ENCODE measurements around the gene SCYGR1.
"Not testable (repeated sequence)": the region's sequence is repeated elsewhere in the genome, so short reads cannot be mapped to it uniquely, and the experiment has no call there.

Gene SCYGR1

DNA sequence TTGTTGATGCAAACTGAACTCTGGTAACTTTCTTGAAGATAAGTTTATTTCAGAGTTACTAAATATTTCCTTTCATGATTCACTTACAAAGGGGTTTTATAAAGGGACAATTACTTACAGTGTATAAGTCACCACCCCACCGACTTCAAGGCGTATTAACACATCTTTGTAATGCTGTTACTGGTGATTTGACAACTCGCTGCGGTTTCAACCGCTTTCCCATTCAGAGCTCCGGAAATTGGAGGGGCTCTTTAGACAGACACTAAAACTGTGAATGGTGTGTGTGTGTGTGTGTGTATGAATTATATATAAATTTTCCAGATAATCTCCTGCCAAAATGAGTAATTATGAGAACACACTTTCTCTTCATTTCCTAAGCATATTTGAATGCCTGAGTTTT is 13.6 kb downstream of the SCYGR1 start:
- DNase-seq (ENCODE audit: low spot score) (no peak), FAIRE-seq (no peak)

DNA sequence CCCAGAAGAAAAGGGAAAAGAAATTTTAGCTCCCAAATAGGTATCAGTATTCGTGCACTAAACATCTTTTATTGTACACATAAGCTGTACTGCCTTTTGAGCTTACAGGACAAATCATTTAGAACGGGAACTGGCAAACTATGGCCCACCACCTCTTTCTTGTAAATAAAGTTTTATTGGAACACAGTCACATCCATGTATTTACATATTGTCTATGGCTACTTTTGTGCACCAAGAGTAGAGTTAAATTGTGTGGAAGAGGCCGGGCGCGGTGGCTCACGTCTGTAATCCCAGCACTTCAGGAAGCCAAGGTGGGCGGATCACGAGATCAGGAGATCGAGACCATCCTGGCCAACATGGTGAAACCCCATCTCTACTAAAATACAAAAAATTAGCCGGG is 14.4 kb downstream of the SCYGR1 start:
- DNase-seq (ENCODE audit: low spot score) (no peak), FAIRE-seq (no peak)

DNA sequence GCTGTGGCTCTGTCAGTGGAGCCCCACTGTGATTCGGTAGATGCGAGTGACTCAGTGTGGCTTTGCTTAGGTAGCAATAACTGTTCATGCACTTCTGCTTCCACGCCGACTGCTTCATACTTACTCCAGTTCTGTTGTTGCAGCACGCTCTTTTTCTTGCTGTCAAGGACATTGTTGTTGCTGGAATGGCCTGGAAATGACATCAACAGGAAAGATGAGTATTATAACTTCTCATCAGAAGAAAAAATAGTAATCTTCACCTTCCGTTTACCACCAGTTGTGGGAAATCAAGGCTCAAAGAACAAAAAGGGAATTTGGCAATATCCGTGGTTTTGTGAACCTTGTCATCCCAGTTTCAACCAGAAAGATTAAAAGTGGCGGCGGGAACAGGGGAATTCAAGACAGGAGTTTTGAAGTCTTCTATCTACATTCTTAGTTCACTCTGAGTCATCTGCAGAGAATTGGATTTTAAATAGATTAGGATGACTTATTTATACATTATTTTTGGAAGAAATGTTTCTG is 16.9 kb downstream of the SCYGR1 start:
- peak; percentile 17 for DNase-seq (ENCODE audit: low spot score)
- FAIRE-seq, result no peak

DNA sequence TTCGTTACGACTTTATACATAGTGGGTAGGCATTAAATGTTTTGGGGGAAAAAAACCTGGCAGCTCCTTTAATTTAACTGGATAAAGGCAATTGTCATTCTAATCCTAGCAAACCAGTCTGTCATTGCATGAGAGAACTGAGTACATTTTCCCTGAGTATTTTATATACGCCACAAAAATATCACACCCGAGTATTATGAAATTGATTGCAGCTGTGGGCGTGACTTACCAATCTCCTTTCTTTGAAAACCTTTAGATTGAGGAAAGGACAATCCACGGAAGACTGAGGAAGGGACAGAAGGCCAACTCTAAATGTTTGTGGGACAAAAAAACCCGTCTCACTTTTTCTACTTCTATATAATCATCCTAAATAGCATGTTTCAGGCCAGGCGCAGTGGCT is 17.7 kb downstream of the SCYGR1 start:
- DNase-seq (ENCODE audit: low spot score), result no peak
- FAIRE-seq, result no peak

DNA sequence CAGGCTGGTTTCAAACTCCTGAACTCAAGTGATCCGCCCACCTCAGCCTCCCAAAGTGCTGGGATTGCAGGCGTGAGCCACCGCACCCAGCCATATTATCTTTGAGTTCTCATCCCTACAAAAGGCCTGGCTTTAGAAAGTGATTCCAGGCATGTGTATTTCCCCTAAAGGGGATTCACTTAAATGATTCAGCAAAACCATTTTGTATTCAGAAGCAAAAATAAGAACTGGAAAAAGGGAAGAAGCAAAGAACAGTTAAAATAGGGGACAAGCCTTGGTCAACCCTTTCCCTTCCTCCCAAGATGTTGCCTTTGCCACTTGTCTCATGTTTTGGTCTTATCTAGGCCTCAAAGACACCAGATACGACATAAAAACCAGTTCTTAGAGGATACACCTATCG is 19.2 kb downstream of the SCYGR1 start:
- FAIRE-seq (no peak), DNase-seq (ENCODE audit: low spot score) (no peak)

DNA sequence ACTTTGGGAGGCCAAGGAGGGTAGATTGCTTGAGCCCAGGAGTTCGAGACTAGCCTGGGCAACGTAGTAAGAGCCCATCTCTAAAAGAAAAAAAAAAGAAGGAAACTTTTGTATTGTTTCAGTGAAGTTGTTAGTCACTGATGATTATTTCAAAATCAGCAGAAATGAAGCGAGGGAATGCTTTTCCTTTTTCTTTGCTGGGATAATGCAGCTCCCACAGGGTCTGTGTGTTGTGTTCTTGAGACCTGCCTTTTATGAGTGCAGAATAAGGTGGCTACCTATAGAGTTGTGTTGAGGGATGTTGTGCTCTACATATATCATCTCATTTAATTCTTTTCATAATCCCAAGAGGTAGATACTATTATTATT is 20.3 kb downstream of the SCYGR1 start:
- DNase-seq (ENCODE audit: low spot score), result no peak
- no peak for FAIRE-seq

DNA sequence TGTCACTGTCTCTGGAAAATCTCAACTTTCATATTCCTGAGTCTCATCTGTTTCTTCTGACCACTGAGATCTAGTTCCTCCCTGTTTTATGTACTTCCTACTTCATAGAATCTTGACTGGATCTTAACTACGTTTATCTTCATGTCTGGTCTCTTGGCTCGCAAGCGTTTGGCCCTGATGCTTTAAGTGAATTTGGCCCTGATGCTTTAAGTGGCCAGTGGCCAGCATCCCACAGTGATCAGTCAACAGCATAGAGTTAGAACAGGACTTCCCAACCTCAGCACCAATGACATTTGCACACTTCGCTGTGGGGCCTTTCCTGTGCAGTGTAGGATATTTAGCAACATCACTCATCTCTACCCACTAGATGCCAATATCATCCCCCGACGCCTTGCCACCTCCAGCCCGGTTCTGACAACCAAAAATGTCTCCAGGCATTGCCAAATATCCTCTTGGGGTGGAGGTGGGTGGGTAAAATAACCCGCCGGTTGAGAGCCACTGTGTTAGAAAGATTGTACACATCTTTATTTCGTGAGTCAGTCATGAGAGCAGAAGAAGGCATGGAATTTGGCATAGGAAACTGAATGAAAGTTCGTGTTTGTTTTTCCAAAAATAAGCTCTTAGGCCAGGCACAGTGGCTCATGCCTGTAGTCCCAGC is 20.9 kb downstream of the SCYGR1 start:
- no peak for FAIRE-seq
- DNase-seq (ENCODE audit: low spot score), result peak; percentile 24

DNA sequence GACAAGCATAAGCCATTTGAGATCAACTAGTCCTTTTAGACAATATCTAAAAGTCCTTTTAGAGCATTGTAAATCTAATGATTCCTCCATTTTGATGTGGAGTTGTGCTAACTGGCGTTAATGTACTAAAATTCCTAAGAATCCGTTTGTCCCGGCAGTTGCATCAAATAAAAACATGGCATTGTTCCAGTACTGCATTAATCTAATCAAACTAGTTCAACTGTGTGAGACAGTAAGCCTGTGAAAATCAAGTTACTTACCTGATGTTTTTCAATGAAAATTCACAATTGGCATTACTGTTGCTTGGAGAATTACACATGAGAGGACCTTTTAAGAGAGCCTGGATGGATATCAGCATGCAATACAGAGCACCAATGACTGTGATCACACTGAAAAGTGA is 21.9 kb downstream of the SCYGR1 start:
- DNase-seq (ENCODE audit: low spot score) (no peak), FAIRE-seq (no peak)

DNA sequence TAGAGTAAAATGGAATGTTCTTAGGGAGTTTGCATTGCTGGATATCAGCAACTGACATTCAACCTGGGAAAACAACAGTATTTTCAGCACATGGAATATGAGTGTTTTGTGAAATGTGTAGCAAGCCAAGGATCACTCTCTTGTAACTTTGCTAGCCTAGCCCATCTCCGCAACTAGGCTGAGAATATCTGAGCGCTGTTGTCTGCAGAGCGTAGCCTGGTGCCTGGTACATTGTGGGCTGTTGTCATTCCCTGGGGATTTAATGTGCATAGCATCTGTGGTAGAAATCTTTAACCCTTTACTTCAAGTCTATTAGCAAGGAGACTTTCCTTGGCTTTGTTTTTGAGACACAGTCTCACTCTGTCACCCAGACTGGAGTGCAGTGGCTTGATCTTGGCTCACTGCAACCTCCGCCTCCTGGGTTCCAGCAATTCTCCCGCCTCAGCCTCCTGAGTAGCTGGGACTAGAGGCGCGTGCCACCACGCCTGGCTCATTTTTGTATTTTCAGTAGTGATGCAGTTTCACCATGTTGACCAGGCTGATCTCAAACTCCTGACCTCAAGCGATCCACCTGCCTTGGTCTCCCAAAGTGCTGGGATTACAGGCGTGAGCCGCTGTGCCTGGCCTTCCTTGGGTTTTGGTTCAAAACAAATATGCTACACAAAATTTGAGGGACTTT is 23.0 kb downstream of the SCYGR1 start:
- DNase-seq (ENCODE audit: low spot score); FAIRE-seq: not testable (repeated sequence)

DNA sequence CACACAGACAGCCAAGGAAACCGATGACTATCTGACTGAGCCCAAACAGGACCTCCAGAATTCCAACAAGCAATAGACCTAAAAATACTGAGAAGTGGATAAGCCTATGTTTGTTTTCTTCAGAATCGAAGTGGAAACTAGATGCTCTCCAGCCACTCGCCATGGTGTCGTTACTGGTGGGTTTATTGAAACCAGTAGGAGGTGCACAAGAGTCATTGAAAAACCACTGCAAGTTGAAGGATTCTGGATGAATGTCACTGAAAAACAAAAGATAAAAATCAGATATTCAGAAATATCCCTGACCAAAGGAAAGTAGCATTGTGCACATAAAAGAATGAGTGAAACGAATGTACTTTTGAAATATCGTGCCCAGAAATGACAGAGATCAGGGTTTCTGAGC is 24.0 kb downstream of the SCYGR1 start:
- no peak for DNase-seq (ENCODE audit: low spot score)
- FAIRE-seq, result no peak

DNA sequence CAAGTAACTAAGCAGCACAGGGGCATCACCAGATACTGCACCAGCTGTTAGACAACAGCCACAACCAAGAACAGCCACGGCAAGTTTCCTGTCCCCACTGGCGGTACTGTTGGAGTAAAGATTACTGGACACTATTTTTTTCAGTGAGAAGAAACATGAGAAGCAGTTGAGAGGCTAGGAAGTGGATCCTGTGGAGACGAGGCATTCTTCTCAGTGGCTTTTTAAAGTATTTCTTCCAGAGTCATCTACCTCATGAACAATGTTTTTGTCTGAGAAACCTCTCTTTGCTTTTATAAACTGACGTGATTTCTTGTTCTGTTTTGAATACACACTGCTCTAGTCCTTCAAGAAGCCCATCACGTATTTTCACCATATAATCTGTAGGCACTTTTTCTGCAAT is 27.4 kb downstream of the SCYGR1 start:
- FAIRE-seq (no peak), DNase-seq (ENCODE audit: low spot score) (no peak)

DNA sequence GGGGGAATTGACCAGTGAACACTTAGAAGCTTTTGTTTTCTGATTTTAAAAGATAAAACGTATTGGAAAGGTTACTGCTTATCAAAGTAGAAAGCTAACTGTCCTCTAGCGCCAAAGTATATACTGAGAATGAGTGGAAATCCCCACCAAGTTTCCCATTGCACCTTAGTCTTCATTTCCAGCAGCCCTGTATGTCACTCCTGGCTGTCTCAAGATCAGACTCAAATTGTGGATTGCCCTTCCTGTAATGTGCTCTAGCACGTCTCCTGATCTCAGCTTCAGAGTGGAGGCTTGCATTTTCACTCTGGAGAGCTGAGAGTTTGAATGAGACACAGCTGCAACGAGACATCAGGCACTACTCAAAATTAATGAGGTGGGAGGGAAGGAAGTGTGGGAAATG is 36.1 kb downstream of the SCYGR1 start:
- no peak for DNase-seq (ENCODE audit: low spot score)
- FAIRE-seq, result no peak

DNA sequence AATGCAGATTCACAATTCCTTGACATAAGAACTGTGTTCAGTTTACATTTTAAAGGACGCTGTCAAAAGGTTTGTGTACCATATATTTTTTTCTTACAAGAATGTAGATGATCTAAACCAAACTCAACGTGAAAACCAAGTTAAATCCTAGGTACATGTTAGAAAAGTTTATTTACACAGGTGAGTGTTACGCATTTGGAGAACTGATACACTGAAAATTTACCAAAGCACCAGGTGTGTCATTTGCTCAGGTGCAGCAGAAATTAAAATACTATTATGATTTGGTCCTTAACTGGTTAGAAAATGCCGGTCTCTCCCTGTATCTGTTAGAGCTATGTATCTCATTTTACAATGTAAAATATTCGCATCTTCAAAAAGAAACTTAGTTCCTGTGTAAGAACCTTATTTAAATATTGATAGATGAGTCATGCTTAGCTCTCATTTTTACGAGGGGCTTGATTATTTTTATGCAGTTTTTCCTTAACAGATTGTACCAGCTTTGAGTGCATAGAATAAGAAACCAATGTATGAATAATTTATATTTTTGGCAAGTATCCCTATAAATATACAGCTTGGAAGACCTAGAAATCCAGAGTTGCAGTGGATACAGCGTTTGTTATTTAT is 37.6 kb downstream of the SCYGR1 start:
- DNase-seq (ENCODE audit: low spot score) (no peak), FAIRE-seq (peak; percentile 17)

DNA sequence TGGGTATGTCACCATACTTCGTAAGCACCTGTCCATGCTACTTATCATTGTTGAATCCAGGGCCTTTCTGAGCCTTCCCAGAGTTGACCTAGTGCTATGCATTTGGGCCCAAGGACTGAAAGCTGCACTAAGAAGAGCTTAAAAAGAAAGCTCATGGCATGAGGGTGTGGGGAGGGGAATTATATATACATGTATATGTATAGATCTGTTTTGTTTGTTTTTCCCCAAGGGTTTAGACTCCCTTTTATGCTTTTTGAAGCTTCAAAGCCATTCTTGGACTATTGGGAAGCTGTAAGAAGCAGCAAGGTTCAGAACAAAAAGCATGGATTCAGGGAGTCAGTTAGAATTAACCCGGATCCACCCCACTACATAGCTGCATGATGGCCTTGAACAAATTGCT is 39.4 kb downstream of the SCYGR1 start:
- DNase-seq (ENCODE audit: low spot score) (no peak), FAIRE-seq (no peak)

DNA sequence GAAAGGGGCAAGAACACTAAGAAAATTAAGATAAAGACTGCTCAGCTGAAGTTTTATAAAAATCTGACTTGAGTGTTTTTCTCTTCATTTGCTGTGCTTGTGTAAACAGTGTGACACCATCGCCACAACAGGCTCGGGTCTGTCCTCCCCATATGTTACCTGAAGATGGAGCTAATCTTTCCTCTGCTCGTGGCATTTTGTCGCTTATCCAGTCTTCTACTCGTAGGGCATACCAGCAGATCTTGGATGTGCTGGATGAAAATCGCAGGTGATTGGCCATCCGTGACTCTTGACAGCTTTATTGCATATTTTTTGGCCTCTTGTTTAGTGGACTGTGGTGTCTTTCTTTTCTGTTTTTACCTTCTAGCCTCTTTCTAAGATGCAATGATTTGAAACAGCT is 40.6 kb downstream of the SCYGR1 start:
- DNase-seq (ENCODE audit: low spot score) (no peak), FAIRE-seq (no peak)

DNA sequence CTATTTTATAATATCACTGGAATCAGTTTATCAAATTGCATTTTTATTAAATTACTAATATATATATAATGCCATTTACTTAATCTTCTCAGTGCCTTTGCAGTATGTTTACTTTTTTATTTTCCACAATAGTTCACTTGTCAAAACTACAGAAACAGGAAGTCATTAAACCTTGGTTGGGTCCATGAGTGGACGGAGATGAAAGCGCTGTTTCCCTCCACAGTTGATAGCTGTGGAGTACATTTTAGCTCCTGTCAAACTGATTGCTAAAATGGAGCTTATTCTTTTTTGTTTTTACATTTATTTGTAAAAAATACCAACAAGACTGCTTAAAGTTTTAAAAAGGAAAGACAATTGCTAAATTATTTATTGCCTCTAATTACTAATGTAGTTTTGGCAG is 43.5 kb downstream of the SCYGR1 start:
- DNase-seq (ENCODE audit: low spot score) (no peak), FAIRE-seq (no peak)

DNA sequence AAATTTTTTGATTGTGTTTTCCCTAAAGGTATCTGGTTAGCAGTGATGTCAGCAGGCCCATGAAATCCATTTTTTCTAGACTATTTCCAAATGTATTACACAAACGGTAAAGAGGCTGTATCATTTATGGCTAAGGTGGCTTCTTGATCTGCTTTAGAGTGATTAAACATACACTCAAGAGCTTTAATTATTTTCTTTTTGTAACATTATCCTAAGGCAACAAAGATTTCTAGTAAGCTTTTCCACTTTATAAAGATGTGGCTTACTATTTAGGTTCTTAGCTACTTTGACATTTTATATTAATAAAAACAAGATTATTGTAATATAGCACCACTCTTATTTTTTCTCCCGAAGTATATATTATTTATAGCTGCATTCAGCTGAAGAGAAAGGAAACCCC is 46.2 kb downstream of the SCYGR1 start:
- DNase-seq (ENCODE audit: low spot score) (no peak), FAIRE-seq (no peak)

DNA sequence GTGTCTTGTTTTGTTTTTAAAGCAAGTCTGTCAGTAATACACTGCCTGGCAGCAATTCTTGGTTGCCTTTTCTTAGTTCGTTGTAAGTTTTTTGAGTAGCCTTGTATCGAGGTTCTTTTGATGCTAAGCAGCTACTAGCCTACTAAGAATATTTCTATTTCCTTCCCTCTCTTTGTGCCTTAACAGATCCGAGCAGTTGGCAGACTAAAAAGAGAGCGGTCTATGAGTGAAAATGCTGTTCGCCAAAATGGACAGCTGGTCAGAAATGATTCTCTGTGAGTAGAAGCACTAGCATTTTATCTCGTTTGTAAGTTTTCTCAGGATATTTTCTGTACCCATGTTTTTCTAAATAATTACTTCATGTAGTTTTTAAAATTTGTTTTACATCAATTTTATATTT is 47.6 kb downstream of the SCYGR1 start:
- no peak for DNase-seq (ENCODE audit: low spot score)
- FAIRE-seq, result no peak

DNA sequence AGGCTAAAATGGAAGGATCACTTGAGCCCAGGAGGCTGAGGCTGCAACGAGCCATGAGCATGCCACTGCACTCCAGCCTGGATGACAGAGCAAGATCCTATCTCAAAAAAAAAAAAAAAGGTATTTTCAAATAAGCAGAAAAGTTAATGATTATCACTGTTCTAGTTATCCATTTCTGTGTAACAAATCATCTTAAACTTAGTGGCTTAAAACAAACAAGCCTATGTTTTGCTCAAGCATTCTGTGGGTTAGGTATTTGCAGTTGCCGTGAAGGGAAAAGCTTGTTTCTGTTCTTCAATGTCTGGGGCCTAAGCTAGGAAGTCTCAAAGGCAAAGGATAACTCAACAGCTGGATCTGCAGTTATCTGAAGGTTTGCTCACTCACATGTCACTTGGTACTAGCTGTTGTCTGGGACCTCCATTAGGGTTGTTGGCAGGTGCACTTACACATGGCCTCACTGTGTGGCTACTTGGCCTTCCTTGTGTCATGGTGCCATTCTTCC is 48.6 kb downstream of the SCYGR1 start:
- DNase-seq (ENCODE audit: low spot score), result no peak
- FAIRE-seq, result no peak
